Chondrocyte (in vitro differentiated cells): ENCODE data around the gene ARL4D. TPM values are rescaled to one million over a fixed set of nuclear protein-coding genes. Genes with fewer than 3 reads are reported as not detected.

Source experiments
- DNase-seq: peaks from one replicate; pipeline ENCODE4 v3.0.0; 2021; ENCODE audit warnings: mixed read lengths, low spot score
- H3K27ac Mint-ChIP-seq: one replicate; pipeline ENCODE4 v1.8.0; 2021; ENCODE audit warnings: mild to moderate bottlenecking, moderate library complexity, mixed read lengths; ENCODE audit not compliant: unreplicated experiment
- H3K27me3 Mint-ChIP-seq: 2 replicates; pipeline ENCODE4 v1.8.0; 2021; ENCODE audit warnings: low read depth, mixed read lengths
- H3K36me3 Mint-ChIP-seq: 2 replicates; pipeline ENCODE4 v1.8.0; 2021; ENCODE audit warnings: low read depth, mixed read lengths
- H3K4me1 Mint-ChIP-seq: 2 replicates; pipeline ENCODE4 v1.8.0; 2021; ENCODE audit warnings: low read depth, mild to moderate bottlenecking, mixed read lengths
- H3K4me3 Mint-ChIP-seq: one replicate; pipeline ENCODE4 v1.8.0; 2021; ENCODE audit warnings: mild to moderate bottlenecking, moderate library complexity, mixed read lengths; ENCODE audit not compliant: unreplicated experiment
- H3K9me3 Mint-ChIP-seq: 2 replicates; pipeline ENCODE4 v1.8.0; 2021; ENCODE audit warnings: low read depth, mixed read lengths
- total RNA-seq: library from RNA; stranded (reverse); gene quantifications from 3 replicates; pipeline ENCODE4 v1.2.1, GENCODE V29; 2021
- TF ChIP-seq, protein P1 (sequence below): fragments of 200-600 bp; sonication (generic); IDR thresholded peaks from 2 replicates; pipeline ENCODE4 v1.5.0; 2021; ENCODE audit warnings: antibody characterized with exemption, mild to moderate bottlenecking, moderate library complexity

Gene ARL4D
- total RNA-seq, 1 donor from 2014 or later = 37.5 TPM

DNA sequence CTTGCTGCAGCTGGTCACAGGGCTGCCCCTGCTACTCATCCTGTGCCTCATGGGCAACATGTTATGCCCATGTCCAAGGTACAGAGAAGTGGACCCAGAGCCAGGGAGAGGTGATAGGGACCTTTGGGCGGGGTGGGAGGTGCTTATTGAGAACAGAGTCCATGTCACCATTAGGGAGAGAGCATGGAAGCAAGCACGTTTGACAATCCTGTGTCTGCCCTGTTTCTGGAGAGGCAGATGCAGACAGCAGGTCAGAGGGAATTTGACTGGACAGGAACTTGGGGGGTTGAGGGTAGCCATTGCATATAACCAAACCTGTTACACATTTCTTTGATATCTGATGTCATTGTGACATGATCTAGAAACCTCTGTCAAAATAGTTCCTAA, 14.3 kb upstream of the ARL4D start:
- DNase-seq = no peak
- no peaks in the 10 kb centered on the region for H3K36me3 Mint-ChIP-seq
- no peak overlapping the region for H3K4me3 Mint-ChIP-seq
- peaks cover 10% of the 10 kb centered on the region for H3K9me3 Mint-ChIP-seq
- no peak overlapping the region for H3K27ac Mint-ChIP-seq
- peaks cover 13% of the 10 kb centered on the region for H3K4me1 Mint-ChIP-seq
- TF ChIP-seq, protein P1, sequence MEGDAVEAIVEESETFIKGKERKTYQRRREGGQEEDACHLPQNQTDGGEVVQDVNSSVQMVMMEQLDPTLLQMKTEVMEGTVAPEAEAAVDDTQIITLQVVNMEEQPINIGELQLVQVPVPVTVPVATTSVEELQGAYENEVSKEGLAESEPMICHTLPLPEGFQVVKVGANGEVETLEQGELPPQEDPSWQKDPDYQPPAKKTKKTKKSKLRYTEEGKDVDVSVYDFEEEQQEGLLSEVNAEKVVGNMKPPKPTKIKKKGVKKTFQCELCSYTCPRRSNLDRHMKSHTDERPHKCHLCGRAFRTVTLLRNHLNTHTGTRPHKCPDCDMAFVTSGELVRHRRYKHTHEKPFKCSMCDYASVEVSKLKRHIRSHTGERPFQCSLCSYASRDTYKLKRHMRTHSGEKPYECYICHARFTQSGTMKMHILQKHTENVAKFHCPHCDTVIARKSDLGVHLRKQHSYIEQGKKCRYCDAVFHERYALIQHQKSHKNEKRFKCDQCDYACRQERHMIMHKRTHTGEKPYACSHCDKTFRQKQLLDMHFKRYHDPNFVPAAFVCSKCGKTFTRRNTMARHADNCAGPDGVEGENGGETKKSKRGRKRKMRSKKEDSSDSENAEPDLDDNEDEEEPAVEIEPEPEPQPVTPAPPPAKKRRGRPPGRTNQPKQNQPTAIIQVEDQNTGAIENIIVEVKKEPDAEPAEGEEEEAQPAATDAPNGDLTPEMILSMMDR = no peak
- no peaks in the 10 kb centered on the region for H3K27me3 Mint-ChIP-seq

DNA sequence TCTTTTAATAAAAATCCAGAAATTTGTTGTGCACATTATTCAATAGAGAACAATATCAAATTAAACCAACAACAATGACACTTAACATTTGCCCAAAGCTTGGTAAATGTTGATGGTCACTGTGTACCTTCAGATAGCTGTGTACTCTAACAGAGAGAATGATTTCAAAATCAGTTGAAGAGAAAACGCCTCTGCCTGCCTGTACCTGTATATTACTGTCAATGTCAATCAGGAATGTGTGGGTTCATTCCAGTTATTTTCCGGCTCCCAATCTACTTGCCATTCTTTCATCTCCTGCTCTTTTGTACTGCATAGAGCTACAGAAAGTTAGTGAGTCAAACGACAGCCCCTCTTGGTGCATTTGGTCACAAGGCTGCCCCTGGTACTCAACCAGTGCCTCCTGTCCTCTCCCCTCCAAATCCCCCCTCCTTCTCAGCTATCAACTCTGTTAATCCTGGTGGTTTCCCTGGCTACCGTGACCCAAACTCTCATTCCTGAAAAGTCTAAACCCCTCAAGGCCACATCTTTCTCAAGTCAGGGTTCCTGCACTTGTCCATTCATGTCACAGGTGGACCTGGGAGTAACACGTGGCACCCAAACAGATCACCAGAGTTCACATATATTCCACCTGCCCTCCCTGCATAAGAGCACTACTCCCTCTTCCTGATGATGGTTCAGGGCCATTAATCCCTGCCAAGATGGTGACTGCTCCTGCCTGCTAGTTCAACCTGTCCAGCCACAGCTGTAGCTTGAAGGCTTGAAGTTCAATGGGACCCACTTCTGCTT, 13.6 kb upstream of the ARL4D start:
- Mint-ChIP-seq H3K4me1 (peaks cover 20% of the 10 kb centered on the region), H3K36me3 (no peaks in the 10 kb centered on the region), H3K27ac (no peak overlapping the region), H3K4me3 (no peak overlapping the region), H3K9me3 (peaks cover 4% of the 10 kb centered on the region), H3K27me3 (no peaks in the 10 kb centered on the region)
- TF ChIP-seq, protein P1 = no peak
- no peak for DNase-seq

DNA sequence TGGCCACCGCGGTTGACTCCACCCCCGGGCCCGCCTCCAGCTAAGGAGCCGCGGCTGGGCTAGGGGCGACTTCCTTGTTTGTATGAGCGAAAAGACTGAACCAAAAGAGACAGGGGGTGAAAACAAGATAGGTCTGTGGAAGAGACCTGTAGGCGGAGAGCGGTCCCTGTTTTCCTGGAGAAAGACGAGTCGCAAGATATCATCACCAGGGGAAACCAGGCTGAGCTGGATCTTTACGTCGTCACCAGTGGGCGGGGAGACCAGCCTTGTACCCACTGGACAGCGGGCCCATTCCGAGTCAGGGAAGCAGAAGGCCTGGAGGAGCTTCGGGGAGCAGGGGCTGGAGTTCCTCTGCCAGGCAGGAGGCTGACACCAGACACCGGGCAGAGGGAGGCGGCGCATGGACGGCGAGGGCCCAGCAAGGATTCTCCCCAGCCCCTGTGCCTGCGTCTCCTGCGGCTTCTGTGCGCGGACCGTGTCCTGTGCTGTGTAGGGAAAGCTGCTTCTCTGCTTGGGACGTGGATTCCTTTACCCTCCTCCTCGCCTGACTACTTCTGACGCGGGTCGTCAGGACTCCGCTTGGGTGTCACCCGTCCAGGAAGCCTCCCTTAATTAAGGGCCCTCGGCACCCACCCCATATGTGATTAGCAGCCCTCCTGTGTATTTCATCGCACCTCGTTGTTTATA, 10.3 kb upstream of the ARL4D start:
- Mint-ChIP-seq H3K27me3 (no peaks in the 10 kb centered on the region), H3K27ac (peak overlapping the region; percentile 100), H3K36me3 (no peaks in the 10 kb centered on the region), H3K9me3 (no peaks in the 10 kb centered on the region), H3K4me1 (peaks cover 21% of the 10 kb centered on the region), H3K4me3 (peak overlapping the region; percentile 96)
- DNase-seq = peak; percentile 96
- TF ChIP-seq, protein P1 = no peak

DNA sequence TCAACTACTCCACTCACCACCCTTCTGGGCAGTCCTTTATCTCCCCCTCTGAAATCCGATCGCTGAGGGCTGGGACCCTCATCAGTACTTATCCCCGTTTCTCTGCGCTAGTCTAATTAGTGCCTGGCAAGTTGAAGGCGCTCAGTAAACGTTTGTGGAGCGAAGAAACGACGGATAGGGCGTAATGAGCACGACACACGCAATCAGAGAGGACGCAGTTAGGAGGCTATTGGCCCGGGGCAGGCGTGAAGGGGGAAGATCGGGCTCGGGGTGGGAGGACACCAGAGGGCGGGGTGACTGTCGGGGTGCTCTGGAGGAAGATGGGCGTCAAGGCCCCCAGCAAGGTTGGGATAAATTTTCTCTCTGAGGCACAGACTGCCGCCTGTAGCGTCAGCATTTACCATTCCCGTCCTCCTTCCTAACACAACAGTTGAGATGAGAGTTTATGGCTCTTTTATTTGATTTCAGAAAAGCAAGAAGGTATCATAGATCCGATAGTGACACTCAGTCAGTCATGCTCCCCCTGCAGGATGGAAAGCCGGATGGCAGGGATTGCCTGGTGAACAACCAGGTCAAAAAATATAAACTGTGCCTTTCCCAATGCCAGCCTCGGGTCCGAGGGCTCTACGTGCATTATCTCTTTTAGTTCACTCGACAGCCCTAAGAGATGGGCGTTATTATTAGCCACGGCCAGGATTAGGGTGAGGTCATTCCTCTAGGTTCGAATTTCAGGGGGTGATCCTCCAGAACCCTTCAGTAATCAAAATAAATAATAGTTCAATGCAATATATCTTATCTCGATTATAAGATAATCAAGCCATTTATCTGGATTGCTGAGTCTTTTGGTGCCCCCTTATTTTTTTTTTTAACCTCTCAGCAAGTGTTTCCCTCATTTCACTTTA, 9.5 kb upstream of the ARL4D start:
- peaks cover 28% of the 10 kb centered on the region for H3K4me1 Mint-ChIP-seq
- peak overlapping the region; percentile 100 for H3K27ac Mint-ChIP-seq
- H3K4me3 Mint-ChIP-seq = peak overlapping the region; percentile 96
- no peaks in the 10 kb centered on the region for H3K36me3 Mint-ChIP-seq
- no peaks in the 10 kb centered on the region for H3K27me3 Mint-ChIP-seq
- no peaks in the 10 kb centered on the region for H3K9me3 Mint-ChIP-seq
- TF ChIP-seq, protein P1 = peak; percentile 95
- no peak for DNase-seq

DNA sequence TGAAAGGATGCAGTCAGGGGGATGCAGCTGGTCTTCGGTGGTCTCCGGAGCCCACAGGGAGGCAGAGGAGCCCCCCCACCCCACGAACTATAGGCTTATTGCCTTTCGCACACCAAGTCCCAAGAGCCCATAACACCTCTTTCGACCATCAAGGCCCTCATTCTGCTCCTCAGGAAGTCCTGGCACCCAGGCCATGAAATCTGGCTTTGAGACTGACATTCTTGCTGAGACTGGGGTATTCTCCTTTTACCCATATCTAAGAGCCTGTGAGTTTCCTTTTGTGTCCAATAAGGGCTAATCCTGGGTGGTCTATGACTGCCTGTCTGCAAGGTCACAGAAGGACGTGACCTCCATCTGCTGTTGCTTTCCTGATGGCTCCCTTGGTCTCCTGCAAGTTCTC, 6.4 kb upstream of the ARL4D start:
- no peaks in the 10 kb centered on the region for H3K9me3 Mint-ChIP-seq
- no peak overlapping the region for H3K4me3 Mint-ChIP-seq
- TF ChIP-seq, protein P1 = no peak
- H3K36me3 Mint-ChIP-seq = no peaks in the 10 kb centered on the region
- DNase-seq = no peak
- H3K27ac Mint-ChIP-seq = no peak overlapping the region
- peaks cover 24% of the 10 kb centered on the region for H3K4me1 Mint-ChIP-seq
- H3K27me3 Mint-ChIP-seq = no peaks in the 10 kb centered on the region
